Measurements from ENCODE around the gene MKRN2. TPM values are rescaled to one million over a fixed set of nuclear protein-coding genes. Genes with fewer than 3 reads are reported as not detected.
"Not testable (repeated sequence)": the region's sequence is repeated elsewhere in the genome, so short reads cannot be mapped to it uniquely, and the experiment has no call there.

The MKRN2 gene
- total RNA-seq, result 20.6 TPM

DNA sequence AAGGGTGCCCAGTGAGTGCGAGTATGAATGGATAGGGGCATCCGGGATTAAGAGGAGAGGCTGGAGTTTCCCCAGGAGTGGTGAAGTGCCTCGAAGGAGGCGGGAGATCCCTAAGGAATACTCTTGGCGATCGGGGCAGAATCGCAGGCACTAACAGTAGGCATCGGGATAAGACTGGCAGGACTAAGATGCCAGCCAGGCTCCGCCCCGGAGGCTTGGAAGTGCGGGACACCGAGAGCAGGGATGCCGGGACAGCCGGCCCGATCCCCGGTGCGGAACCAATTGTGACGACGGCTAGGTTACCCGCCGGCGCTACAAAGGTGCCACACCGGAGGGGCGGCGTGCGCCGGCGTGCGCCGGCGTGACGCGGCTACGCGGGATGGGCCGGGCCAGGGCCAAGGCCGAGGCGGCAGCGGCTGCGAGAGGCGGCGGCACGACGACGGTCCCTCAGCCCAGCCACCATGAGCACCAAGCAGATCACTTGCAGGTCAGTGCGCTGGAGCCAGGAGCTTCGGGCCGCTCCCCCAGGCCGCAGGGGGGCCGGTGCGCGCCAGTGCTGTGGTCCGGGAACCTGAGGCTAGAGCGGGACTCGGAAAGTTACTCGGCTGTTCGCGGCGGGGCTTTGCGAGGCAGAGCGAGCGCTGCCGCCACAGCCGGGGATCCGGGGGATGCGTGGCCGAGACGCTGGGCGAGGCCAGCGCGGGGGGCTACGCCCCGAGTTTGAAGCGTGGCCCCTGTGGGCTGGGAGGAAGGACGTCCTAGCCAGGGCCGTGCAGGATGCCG lies at the start of gene MKRN2:
TSS of gene MKRN2 (plus strand) at position 398 of the 783 bp plus-strand sequence. CDS start at position 462, 64 bp downstream.
- peak; percentile 98 for ATAC-seq

- ATAC-seq, result peak; percentile 42
Measured at GRCh38 chr3:12507591-12508281, 49.2 kb upstream of the MKRN2 start.

- ATAC-seq, result peak; percentile 25
Measured at GRCh38 chr3:12508291-12508700, 48.6 kb upstream of the MKRN2 start.

DNA sequence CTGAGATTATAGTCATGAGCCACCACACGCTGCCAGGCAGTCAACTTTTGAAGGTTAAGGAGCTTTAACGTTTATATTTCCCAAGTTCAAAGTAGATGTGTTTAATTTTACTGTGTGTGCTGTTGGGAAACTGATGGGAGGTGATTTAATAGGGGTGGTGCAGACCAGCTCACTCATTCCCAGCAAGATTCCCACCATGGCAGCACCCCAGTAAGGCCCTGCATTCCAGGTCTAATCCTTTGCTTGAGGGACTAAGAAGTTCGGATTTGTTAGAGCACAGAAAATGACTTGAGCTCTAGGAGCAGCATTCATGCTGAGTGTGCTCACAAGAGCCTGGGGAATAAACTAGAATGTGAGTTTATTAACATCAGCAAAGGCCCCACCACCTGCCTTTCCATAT lies 47.4 kb upstream of the MKRN2 start:
- ATAC-seq, result no peak

DNA sequence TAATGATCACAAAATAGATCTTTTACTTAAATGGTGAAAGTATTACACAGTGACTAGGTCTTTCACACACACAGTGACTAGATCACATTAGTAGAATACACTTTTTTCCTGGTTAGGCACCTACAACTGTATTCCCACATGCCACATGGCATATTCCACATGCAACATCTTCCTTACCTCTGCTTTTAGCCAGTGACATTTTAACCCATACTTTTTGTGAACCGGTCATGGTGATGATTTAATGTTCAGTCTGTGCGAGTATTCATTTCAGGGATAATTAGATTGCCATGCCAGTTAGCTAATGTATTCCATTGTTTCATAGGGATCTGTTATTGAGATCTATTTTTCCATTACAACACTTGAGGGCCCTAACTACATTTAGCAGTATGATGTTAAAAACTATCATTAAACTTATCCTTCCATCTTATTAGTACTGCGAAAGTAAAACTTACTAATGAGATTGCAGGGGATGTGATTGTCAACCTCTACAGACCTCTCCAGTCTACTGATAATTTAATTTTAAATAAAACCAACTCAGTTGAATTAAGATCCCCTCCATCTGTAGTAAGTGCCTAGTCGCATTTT lies 44.3 kb upstream of the MKRN2 start:
- ATAC-seq, result no peak

GRCh38 chr3:12513694-12514446 lies 43.0 kb upstream of the MKRN2 start:
- ATAC-seq, result no peak

DNA sequence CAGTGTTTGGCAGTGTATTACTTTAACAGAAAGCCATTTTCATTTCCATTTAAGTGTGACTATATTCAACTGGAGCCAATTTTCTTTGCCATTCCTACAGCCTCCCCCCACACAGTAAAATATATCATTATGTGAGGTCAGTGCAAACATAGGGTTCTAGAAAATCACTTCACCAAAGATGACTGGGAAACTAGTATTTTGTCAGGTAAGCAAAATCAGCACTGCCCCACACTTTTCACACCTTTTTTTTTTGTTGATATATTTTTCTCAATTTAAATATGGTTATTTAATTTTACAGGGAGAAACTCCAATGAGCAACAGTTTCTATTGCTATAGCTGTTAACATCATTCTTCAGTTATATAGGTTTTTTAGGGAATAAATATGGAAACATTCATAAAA lies 41.3 kb upstream of the MKRN2 start:
- no peak for ATAC-seq

GRCh38 chr3:12516873-12517272 lies 40.0 kb upstream of the MKRN2 start:
- no peak for ATAC-seq

- ATAC-seq, result no peak
Measured at GRCh38 chr3:12518261-12519028, 38.4 kb upstream of the MKRN2 start.

DNA sequence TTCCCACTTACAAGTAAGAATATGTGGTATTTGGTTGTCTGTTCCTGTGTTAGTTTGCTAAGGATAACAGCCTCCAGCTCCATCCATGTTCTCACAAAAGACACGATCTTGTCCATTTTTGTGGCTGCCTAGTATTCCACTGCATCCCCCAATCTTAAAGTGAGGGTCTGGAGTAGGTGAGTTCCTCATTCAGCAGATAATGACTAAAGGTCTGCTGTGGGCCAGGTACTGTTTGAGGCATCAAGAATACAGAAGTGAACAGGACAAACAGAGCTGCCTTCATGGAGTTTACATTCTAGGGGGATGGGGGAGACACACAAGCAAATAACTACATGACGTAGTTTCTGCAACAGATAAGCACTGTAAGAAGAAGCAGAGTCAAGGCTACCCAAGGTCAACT lies 35.9 kb upstream of the MKRN2 start:
- no peak for ATAC-seq

DNA sequence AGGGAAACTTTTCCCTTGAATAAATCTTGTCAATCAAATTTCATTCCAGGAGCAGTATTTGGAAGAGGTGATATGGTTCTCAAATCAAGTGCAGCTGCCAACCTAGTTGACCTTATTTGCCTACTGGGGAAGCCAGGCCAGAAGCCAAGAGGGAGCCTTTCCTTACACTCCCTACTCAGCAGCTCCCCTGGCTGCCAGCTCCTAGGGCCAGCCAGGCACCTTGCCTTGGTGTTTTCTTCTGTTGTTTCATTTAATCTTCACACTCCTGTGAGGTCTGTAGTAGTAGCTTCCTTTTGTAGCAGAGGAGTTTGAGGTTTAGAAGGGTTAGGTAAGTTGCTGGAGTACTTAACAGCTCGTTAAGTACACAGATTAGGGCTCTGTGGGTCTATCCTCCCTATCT lies 34.2 kb upstream of the MKRN2 start:
- no peak for ATAC-seq

DNA sequence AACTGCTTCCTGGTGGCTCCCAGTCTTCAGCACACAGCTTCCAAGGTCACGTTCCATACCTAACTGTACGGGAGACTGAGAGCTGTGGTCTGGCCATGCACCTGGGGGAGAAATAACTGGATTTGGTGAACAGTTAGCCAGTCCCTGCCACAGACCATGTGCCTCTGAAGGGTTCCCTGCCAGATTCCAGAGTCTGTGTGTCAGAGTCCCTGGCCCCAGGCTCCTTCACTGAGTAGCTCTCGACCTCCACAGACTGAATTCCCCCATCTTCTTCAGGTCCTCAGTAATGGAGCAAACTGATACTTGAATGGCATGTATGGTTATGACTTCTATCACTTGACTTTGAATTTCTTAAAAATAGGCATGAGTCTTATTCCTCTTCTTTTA lies 29.1 kb upstream of the MKRN2 start:
- no peak for ATAC-seq

DNA sequence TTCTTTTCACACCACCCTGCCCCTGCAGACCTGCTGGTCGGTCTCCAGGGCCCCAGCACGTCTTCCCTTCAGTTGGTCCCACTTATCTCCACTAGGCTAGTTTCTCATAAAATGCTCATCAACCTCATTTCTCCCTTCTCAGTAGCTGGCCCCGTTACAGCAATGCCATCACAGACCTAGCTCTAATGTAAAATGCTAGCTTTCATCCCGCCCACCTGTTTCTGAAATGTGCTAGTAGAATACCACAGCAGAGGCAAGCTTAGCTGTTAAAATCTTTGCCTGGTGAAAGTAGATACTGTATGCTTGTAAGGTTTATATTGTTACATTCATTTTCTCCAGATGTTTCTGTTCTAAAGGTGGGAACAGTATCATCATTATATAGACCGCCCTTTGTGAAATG lies 24.7 kb upstream of the MKRN2 start:
- ATAC-seq, result no peak

DNA sequence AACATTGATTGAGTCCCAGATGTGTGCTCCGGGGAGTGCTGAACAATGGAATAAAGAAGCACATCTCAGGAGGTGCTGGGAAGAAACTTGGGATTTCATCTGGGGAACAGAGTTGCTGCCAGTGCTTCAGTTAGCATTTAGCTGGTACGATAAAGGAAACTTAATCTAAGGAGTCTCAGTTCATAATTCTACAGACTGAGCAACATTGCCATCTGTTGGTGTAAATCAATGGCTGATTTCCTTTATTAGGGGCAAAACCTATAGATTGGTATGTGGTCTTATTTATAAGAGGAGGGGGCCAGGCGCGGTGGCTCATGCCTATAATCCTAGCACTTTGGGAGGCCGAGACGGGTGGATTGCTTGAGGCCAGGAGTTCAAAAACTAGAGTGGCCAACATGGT lies 20.5 kb upstream of the MKRN2 start:
- ATAC-seq, result no peak

DNA sequence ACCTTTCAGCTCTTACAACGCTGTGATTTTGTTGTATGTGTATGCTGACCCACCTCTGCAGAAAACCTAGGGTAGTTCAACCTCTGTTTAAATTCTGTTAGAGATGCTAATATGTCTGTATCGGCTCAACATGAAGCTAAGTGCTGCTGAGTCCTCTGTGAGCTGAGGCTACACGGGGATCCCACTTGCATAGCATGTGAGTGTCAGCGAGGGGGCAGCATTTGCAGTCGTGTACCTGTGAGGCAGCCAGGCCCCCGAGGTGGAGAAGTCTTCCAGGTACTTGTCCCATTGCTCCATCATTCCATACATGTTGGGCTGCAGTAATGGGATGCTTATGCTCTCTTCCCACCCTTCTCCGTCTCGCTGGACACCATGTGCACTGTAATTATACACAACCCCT lies 15.3 kb upstream of the MKRN2 start:
- ATAC-seq, result no peak

- not testable (repeated sequence) for ATAC-seq
Measured at GRCh38 chr3:12543497-12543896, 13.4 kb upstream of the MKRN2 start.

- ATAC-seq, result no peak
Measured at GRCh38 chr3:12544652-12545472, 12.0 kb upstream of the MKRN2 start.

- ATAC-seq, result peak; percentile 97
Measured at GRCh38 chr3:12545473-12545791, 11.5 kb upstream of the MKRN2 start, which contains the start of gene MKRN2OS. MKRN2OS (minus strand) TSS chr3:12545499; CDS start chr3:12545464, 35 bp downstream.

DNA sequence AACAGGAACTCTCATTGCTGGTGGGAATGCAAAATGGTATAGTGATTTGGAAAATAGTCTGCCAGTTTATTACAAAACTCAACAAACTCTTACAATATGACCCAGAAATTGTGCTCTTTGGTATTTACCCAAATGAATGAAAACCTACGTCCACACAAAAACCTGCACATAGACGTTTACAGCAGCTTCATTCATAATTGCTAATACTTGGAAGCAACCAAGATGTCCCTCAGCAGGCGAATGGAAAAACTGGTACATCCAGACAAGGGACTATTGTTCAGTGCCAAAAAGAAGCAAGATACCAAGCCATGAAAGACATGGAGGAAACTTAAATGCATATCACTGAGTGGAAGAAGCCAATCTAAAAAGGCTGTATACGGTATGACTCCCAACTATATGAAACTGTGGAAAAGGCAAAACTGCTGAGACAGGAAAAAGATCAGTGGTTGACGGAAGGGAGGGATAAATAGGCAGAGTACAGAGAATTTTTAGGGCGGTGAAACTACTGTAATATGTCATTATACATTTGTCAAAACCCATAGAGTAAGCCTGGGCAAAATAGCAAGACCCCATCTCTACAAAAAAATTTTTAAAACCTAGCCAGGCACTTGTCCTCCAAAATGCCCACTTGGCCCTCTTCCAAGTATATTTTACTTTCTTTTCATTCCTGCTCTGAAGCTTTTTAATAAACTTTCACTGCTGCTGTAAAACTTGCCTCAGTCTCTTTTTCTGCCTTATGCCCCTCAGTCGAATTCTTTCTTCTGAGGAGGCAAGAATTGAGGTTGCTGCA lies 6.7 kb upstream of the MKRN2 start:
- no peak for ATAC-seq

GRCh38 chr3:12553921-12554391 lies 2.9 kb upstream of the MKRN2 start:
- no peak for ATAC-seq
